Measurements from ENCODE around the gene GPATCH1.
"Not testable (repeated sequence)": the region's sequence is repeated elsewhere in the genome, so short reads cannot be mapped to it uniquely, and the experiment has no call there.

Gene GPATCH1

DNA sequence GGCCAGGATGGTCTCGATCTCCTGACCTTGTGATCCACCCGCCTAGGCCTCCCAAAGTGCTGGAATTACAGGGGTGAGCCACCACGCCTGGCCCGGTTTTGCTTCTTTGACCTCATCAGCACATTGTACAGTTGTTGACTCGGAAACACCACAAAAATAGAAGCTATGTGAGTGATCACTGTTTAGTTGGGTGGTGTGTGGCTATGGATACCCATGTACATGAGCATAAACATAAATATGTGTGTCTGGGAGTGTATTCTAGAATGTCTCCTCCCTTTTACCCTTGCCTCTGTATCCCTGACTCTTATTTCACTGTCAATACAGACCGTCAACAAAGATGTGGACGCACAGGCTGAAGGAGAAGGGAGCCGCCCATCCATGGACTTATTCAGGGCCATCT lies 36.5 kb downstream of the GPATCH1 start:
- no peak overlapping the region for H3K4me3 ChIP-seq (replicated peaks; ENCODE audit: low read depth, low read length)
- TF ChIP-seq CTCF (IDR thresholded peaks at IDR 0.05; ENCODE audit: insufficient read depth, low read length, poor library complexity, severe bottlenecking), result no peak
- DNase-seq (ENCODE audit: extremely low read depth, insufficient read length), result no peak
- H3K36me3 ChIP-seq (ENCODE audit: control insufficient read depth, insufficient read depth, low read length), result peaks cover 6% of the 10 kb centered on the region; the same call in 1 of the 2 replicates
- H3K27me3 ChIP-seq (replicated peaks; ENCODE audit: control insufficient read depth, insufficient read depth, low read length), result no peaks in the 10 kb centered on the region

DNA sequence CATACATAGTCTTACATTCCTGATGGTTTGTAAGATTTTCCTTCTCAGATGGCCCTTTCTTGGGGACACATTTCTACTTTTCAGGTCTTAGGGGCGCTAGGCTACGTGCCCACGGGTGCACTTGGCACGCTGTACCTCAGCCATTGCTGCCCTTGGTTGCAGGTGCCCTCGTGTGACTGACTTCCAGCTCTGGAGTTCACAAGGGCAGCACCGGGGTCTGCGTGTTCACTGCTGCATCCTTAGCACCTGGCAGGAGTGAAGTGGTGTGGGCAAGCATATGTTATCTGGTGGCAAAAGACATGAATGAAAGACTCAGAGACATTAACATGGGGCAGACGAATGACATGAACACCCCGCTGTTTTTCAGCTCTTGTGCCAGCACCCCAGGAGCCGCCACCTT lies 37.7 kb downstream of the GPATCH1 start:
- DNase-seq (ENCODE audit: extremely low read depth, insufficient read length), result no peak
- H3K27me3 ChIP-seq (replicated peaks; ENCODE audit: control insufficient read depth, insufficient read depth, low read length), result no peaks in the 10 kb centered on the region
- H3K4me3 ChIP-seq (replicated peaks; ENCODE audit: low read depth, low read length), result no peak overlapping the region
- peaks cover 6% of the 10 kb centered on the region; the same call in 1 of the 2 replicates for H3K36me3 ChIP-seq (ENCODE audit: control insufficient read depth, insufficient read depth, low read length)
- no peak for TF ChIP-seq CTCF (IDR thresholded peaks at IDR 0.05; ENCODE audit: insufficient read depth, low read length, poor library complexity, severe bottlenecking)

- DNase-seq (ENCODE audit: extremely low read depth, insufficient read length), result no peak
- Histone ChIP-seq H3K27me3 (replicated peaks; ENCODE audit: control insufficient read depth, insufficient read depth, low read length) (no peaks in the 10 kb centered on the region), H3K4me3 (replicated peaks; ENCODE audit: low read depth, low read length) (no peak overlapping the region), H3K36me3 (ENCODE audit: control insufficient read depth, insufficient read depth, low read length) (peaks cover 1% of the 10 kb centered on the region)
- no peak for TF ChIP-seq CTCF (IDR thresholded peaks at IDR 0.05; ENCODE audit: insufficient read depth, low read length, poor library complexity, severe bottlenecking)
Measured at GRCh38 chr19:33124207-33125098, 43.5 kb downstream of the GPATCH1 start.

DNA sequence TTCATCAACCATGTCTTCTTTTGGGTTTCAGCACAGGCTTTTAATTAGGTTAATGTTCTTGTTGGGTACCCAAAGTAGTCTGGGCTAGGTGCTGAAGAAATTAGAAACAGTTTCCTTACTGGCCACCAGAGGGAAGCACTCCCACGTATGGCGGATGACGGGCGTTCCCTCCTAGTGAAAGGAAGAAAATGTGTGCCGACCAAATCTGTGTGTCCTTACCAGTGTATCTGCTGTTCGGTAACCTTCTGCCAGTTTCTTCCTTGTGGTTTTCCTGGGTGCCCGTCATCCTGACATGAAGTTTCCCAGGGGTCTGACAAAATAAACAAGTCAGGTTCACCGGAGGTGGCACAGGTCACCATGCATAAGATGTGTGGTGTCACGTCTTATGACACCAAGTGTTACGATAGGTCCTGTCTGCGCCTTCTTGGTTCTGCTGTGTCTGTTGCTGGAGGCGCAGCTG lies 45.0 kb downstream of the GPATCH1 start:
- Histone ChIP-seq H3K27me3 (replicated peaks; ENCODE audit: control insufficient read depth, insufficient read depth, low read length) (no peaks in the 10 kb centered on the region), H3K4me3 (replicated peaks; ENCODE audit: low read depth, low read length) (no peak overlapping the region), H3K36me3 (ENCODE audit: control insufficient read depth, insufficient read depth, low read length) (peaks cover 3% of the 10 kb centered on the region)
- peak; percentile 22 for DNase-seq (ENCODE audit: extremely low read depth, insufficient read length)
- peak; percentile 84 for TF ChIP-seq CTCF (IDR thresholded peaks at IDR 0.05; ENCODE audit: insufficient read depth, low read length, poor library complexity, severe bottlenecking)

GRCh38 chr19:33126712-33127111 lies 45.7 kb downstream of the GPATCH1 start:
- H3K4me3 ChIP-seq (replicated peaks; ENCODE audit: low read depth, low read length); DNase-seq (ENCODE audit: extremely low read depth, insufficient read length); H3K27me3 ChIP-seq (replicated peaks; ENCODE audit: control insufficient read depth, insufficient read depth, low read length); H3K36me3 ChIP-seq (ENCODE audit: control insufficient read depth, insufficient read depth, low read length): not testable (repeated sequence)

DNA sequence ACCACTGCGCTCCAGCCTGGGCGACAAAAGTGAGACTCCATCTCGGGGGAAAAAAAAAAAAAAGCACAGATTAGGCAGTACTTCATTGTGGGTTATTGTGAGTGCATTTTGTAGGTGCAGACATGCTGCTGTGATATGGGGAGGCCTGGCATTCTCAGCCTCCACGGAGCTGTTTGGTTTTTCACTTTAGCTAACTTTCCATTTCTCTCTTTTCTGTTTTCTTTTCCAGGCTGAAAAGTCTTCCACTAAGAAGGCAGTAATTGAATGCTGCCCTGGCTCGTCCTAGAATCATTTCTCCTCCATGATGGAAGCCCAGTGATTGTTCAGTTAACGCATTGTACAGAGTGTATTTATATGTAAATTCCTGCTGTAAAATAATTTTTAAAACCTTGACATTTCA lies 48.9 kb downstream of the GPATCH1 start:
- no peak overlapping the region for H3K4me3 ChIP-seq (replicated peaks; ENCODE audit: low read depth, low read length)
- H3K27me3 ChIP-seq (replicated peaks; ENCODE audit: control insufficient read depth, insufficient read depth, low read length), result no peaks in the 10 kb centered on the region
- H3K36me3 ChIP-seq (ENCODE audit: control insufficient read depth, insufficient read depth, low read length), result peaks cover 3% of the 10 kb centered on the region
- TF ChIP-seq CTCF (IDR thresholded peaks at IDR 0.05; ENCODE audit: insufficient read depth, low read length, poor library complexity, severe bottlenecking), result no peak
- DNase-seq (ENCODE audit: extremely low read depth, insufficient read length), result no peak

Measured in GM06990 (cell line).